Stimulated activated CD8-positive, alpha-beta memory T cell treated with anti-CD3 and anti-CD28 coated beads, Interleukin-2, amount 100 ng/mL, for 48 hours (primary cell): ENCODE results near the gene PLOD1.
"Not testable (repeated sequence)": the region's sequence is repeated elsewhere in the genome, so short reads cannot be mapped to it uniquely, and the experiment has no call there.

Source experiments
- DNase-seq, 2 donors: peaks; one replicate each; pipeline ENCODE4 v3.0.0-alpha.2; 2020; ENCODE audit warnings: low read depth in 2 of 2

The PLOD1 gene

GRCh38 chr1:11938722-11939526 is 4.4 kb downstream of the PLOD1 start:
- no peak for DNase-seq

DNA sequence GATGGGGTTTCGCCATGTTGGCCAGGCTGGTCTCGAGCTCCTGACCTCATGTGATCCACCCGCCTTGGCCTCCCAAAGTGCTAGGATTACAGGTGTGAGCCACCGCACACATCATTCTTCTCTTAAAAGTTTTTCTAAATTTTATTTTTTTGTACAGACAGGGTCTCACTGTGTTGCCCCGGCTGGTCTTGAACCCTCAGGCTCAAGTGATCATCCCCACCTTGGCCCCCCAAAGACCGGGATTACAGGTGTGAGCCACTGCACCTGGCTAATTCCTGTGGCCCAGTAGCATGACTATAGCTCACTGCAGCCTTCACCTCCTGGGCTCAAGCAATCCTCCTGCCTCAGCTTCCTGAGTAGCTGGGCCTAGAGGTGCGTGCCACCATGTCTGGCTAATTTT is 5.3 kb downstream of the PLOD1 start:
- DNase-seq = not testable (repeated sequence)

DNA sequence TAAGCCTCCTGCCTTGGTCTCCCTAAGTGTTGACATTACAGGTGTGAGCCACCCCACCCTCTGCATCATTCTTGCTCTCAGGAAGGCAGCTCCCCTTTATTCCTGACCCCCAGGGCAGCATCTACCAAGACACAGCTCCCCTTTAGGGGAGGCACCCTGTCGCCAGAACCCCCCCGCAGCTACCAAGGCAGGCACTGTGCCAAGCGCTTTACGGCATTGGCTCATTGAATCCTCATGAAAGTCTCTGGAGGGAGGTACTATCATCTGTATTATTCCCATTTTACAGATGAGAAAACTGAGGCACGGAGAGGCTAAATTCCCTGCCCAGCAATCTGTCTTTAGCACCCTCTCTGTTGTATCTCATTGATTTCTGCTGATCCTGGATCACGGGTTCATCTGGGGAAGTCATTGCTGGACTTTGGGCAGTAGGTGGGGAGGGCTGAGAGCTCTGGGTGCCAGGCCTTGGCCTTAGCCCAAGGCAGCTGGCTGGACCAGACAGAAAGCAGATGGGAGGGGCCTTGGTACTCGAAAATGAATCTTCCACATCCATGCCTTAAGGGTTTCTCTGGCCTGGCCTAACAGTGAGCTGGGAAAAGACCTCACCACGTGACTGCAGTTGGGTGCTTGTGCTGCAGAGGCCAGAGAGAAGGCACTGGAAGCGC is 5.9 kb downstream of the PLOD1 start:
- no peak for DNase-seq

DNA sequence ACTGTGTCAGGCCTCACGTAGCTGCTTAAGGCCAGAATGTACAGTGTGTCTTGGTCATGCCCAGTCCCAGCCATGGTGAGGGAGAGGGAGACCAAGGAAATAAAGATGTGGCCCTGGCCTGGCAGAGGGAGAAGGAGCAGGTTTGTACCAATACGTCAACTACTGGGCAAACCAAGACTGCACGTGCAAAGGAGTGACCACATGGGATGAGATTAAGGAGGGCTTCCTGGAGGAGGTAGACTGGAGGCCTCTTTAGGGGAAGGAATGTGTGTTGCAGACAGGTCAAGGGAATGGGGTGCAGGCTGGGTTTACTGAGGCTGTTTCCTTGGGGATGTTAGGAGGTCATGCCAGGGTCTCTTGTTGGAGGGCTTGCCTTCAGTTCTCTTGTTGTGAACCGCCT is 7.8 kb downstream of the PLOD1 start:
- no peak for DNase-seq

DNA sequence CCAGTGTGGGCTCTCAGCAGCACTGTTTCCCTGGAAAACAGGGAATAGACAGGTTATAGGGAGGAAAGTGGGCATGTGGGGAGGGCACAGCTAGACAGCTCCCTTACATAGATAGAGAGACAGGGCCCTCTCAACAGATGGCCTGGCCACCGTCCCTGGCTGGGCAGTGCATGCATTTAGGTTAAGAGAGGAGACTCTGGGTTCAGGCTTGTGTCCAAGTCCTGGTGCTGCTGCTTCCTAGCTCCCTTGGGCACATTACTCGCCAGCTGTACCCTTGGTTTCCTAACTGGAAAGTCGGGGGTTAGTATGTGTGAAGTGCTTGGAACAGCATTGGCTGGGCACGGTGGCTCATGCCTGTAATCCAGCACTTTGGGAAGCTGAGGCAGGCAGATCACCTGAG is 9.1 kb downstream of the PLOD1 start:
- no peak for DNase-seq

DNA sequence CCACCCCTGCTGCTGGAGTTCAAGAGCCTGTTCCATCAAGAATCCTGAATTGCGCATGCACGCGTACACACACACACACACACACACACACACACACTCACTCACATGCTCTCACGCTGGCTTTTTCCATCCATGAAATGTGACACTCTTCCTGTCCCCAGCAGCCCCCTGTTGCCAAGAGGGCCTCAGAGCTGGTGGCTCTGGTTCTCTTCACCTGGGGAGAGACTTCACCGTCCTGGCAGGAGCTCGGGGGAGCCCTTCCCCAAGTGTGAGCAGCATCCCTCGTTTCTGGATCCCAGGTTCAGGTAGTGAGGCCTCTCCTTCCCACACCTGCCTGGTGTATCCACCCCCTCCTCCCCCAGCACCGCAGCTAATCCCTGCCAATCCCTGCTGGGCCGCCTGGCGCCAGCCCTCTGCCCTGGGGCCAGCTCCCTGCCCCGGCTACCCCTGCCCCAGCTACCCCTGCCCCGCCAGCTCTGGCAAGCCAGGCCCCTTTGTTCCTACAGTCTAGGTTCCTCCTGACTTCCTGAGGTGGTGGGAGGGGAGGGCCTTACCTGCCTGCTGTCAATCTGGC is 9.9 kb downstream of the PLOD1 start:
- no peak for DNase-seq

DNA sequence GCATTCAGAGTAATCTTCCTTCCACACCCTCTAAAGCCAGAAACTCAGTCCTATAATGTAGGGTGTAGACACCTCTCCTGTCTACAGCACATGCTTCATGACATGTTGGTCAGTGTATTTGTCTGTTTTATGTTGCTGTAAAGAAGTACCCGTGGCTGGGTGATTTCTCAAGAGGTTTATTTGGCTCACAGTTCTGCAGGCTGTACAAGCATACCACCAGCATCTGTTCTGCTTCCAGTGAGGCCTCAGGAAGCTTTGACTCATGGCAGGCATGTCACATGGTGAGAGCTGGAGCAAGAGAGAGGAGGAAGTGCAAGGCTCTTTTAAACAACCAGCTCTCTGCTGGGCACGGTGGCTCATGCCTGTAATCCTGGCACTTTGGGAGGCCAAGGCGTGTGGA is 12.1 kb downstream of the PLOD1 start:
- no peak for DNase-seq

DNA sequence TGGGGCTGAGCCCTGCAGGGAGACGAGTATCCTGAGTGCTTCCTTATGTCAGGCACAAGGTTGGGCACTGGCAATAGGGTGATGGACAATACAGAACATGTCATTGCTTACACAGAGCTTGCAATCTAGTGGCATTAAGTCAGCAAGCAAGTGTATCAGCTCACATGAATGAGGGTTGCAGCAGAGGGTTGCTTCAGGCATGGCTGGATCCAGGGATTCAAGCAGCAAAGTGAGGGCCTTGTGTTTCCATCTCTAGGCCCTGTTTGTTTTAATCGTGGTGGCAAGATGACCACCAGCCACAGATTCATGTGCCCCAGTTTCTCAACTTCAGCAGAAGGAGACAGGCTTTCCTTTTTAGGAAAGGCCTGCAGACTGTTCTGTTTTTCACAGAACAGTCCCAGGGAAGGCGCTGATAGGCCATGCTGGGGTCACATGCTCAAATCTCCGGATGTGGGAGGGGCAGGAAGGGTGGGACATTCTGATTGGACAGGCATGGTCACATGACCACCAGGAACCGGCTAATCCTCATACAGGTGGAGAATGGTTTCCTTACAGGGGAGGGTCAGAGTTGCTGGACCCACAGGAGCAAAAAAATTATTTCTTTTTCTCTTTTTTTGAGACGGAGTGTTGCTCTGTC is 14.4 kb downstream of the PLOD1 start:
- no peak for DNase-seq

GRCh38 chr1:11951901-11952300 is 17.4 kb downstream of the PLOD1 start:
- no peak for DNase-seq

DNA sequence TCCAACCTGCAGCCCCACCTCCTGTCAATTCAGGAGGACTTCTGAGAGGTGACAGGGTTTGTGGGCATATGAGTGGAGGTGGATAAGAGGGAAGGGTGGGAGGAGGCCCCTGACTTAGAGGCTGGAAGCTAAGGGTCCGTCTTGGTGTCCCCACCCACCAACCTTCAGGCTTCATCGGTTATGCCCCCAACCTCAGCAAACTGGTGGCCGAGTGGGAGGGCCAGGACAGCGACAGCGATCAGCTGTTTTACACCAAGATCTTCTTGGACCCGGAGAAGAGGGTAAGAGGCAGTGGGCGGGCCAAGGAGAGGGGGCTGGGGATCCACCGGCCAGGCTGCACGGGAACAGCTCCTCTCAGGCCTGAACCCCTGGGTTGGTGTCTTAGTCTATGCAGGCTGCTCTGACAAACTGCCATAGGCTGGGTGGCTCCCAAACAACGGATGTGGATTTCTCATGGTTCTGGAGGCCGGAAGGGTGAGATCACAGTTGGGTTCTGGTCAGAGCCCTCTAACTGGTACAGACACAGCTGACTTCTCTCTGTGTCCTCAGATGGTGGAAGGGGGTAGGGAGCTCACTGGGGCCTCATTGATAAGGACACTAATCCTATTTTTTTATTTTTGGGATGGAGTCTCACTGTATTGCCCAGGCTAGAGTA is 18.1 kb downstream of the PLOD1 start:
- DNase-seq = no peak

GRCh38 chr1:11955221-11955620 is 20.7 kb downstream of the PLOD1 start:
- DNase-seq = no peak

- DNase-seq = no peak
These were observed 22.9 kb downstream of the PLOD1 start for GRCh38 chr1:11957398-11957797.

DNA sequence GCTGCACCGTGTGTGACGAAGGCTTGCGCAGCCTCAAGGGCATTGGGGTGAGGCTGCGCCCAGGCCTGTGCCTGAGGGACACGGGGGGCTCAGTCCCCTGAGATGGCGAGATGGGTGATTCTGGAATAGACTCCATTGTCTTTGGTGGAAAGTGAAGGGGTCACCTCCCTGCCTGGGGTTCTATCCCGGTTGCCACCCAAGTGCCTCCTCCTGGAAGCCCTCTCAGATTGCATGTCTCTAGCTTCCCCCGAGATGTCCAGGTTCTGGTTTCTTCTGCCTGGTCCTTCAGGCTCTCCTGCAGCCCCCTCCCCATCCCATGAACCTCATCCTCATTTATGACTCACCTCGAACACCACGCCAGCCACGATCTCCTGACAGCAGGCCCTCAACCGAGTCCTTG is 23.4 kb downstream of the PLOD1 start:
- DNase-seq = no peak

- no peak for DNase-seq
These were observed 25.8 kb downstream of the PLOD1 start for GRCh38 chr1:11960276-11960675.

GRCh38 chr1:11960715-11961114 is 26.2 kb downstream of the PLOD1 start:
- no peak for DNase-seq

- no peak for DNase-seq
These were observed 26.7 kb downstream of the PLOD1 start for GRCh38 chr1:11961230-11961629.

DNA sequence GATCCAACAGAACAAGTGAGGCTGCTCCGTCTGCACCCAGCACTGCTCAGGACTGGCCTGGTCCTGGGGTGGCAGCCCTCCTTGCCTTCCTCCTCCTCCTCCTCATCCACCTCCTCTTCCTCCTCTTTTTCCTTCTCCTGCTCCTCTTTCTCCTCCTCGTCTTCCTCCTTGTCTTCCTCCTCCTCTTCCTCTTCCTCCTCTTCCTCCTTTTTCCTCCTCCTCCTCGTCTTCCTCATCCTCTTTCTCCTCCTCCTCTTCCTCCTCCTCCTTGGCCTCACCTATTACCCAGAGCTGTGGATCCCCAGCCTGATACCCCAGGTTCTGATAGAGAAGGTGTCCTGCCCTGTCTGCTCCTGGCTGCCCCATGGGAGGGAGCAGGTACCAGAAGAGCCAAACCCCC is 29.1 kb downstream of the PLOD1 start:
- no peak for DNase-seq

GRCh38 chr1:11964656-11965055 is 30.1 kb downstream of the PLOD1 start:
- no peak for DNase-seq

- DNase-seq = no peak
These were observed 32.6 kb downstream of the PLOD1 start for GRCh38 chr1:11967028-11967547.

DNA sequence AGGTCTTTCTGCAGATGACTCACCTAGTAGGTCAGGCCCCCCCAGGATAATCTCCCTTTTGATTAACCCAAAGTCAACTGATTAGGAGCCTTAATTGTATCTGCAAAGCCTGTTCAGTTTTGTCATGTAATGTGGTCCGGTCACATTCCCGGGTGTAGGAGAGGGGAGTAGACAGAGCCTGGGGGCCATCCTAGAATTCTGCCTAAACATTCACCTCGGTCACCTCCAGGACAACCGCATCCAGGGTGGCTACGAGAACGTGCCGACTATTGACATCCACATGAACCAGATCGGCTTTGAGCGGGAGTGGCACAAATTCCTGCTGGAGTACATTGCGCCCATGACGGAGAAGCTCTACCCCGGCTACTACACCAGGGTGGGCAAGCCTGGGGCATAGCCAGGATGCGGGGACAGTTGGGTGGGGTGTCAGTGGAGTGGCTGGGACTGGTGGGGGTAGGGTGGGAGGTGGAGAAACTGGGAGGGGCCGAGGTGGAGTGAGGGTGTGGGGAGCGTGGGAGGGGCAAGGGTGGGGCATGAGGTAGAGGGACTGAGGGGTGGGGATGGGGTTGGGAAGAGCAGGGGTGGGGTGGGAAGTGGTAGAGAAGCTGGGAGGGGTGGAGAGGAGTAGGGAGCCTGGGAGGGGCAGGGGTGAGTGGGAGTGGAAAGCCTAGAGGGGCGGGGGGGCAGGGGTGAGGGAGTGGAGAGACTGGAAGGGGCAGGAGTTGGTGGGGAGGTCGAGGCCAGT is 36.1 kb downstream of the PLOD1 start:
- DNase-seq = no peak

DNA sequence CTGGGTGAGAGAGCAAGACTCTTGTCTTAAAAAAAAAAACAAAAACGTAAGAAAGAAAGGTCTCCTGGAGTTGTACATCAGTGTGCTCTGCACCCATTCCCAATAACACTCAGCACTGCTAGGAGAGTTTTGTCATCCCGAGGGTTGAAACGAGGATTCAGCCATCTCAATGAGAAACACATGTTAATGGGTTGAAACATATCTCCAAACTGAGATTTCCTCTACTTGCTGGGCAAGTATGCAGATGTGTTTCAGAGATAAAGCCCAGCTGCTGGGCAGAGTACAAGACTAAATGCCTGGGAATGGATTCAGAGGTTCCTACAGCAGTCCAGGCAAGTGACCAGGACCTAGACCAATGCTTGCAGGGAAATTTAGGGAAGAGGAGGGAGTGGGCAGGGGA is 43.1 kb downstream of the PLOD1 start:
- no peak for DNase-seq
